DMS79 treated with DMSO at 0.1 percent for 48 hours (cell line): ENCODE data around the gene SLC12A7.
"Not testable (repeated sequence)": the region's sequence is repeated elsewhere in the genome, so short reads cannot be mapped to it uniquely, and the experiment has no call there.

ENCODE experiments used
- DNase-seq: peaks from one replicate; lab custom pipeline; 2025; lab: John Stamatoyannopoulos, UW

SLC12A7 gene

DNA sequence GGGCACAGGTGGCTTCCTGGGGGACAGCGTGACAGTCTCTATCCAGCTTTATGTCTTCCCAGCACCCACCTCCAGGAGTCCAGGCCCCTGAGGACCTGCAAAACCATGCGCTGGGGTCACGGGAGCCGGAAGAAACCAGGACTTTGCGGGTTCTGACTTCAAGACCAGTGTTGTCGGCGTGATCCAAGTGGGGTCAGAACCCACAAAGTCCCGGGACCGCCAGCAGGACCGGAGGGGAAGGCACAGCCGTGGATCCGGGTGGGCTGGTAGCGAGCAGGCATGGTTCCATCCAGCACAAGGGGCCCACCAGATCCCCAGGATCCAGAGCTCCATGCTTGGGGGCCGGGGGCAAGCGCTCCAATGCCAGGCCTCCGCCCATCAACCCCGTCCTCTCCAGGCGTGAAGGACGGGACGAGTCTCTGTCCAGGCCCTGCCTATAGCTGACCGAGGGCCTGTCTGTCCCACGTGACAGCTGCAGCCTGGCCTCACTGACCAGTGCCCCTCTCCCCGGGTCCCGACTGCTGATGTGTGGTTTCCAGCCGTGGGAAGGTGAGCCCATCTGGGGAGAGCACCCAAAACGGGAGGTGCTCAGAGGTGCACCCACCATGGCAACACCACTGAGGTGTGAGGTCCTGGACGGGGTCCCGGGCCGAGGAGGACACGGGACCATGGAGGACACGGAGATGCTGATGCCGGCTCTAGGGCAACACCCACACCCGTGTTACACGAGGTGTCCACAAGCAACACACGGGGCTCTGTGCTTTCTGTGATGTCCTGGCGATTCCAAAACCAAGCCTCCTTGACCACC lies 48.9 kb downstream of the SLC12A7 start:
- no peak for DNase-seq

DNA sequence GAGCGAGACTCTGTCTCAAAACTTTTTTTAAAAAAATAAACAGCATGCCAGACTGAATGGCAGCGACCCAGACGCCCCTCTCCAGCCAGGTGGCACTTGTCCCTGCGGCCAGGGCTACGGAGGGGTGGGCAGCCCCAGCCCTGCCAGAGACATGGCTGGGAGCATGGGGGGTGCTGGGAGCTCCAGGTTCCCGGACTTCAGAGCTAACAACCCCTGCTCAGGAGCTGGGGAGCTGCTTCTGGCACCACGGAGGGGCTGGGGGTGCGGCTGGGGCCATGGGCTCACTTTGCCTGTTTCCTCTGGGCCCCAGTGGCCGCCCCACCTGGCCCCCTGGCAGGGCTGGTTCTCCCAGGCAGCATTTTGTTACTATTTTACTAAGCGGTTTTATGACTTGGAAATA lies 49.9 kb downstream of the SLC12A7 start:
- no peak for DNase-seq

DNA sequence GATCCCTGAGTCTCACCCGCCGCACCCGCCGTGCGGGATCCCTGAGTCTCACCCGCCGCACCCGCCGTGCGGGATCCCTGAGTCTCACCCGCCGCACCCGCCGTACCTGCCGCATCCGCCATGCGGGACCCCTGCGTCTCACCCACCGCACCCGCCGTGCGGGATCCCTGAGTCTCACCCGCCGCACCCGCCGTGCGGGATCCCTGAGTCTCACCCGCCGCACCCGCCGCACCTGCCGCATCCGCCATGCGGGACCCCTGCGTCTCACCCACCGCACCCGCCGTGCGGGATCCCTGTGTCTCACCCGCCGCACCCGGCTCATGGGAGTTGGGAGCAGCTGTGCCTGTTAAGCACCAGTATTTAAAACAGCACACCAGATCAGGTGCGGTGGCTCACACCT lies 50.6 kb downstream of the SLC12A7 start:
- not testable (repeated sequence) for DNase-seq

DNA sequence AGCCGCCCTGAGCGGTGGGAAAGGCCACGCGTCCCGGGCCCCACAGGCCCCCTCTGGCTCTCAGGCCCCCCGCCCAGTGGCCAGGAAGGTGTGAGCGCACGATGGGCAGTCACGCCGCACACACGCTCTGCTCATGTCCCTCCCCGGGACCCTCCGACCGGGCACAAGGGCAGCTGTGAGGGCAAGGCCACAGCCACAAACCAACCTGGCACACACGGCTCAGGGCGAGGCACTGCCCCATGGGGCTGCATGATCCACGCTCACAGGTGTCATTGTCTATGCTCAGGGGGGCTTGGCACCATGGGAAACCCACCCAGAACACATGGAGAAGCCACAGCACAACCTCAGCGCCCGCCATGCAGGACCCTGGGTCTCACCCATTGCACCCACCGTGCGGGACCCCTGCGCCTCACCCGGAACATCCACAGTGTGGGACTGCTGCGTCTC lies 51.3 kb downstream of the SLC12A7 start:
- DNase-seq: no peak

DNA sequence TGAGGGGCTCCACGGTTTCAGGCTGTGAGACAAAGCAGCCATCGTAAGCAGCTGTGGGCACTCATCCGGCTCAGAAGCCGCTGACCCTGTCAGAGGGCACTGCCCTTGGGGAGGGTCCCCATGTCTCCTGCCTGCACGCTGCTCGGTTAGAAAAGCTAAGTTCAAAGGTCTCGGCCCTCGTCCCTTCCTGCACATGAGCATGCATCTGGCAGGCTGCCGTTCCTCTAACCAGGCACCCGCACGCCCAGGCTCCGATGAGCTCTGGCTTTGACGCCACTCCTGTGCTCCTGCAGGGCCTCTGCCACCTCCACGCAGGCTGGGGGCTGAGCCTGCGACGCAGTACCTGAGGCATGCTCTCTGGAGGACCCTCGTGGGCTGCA lies 52.0 kb downstream of the SLC12A7 start:
- no peak for DNase-seq

DNA sequence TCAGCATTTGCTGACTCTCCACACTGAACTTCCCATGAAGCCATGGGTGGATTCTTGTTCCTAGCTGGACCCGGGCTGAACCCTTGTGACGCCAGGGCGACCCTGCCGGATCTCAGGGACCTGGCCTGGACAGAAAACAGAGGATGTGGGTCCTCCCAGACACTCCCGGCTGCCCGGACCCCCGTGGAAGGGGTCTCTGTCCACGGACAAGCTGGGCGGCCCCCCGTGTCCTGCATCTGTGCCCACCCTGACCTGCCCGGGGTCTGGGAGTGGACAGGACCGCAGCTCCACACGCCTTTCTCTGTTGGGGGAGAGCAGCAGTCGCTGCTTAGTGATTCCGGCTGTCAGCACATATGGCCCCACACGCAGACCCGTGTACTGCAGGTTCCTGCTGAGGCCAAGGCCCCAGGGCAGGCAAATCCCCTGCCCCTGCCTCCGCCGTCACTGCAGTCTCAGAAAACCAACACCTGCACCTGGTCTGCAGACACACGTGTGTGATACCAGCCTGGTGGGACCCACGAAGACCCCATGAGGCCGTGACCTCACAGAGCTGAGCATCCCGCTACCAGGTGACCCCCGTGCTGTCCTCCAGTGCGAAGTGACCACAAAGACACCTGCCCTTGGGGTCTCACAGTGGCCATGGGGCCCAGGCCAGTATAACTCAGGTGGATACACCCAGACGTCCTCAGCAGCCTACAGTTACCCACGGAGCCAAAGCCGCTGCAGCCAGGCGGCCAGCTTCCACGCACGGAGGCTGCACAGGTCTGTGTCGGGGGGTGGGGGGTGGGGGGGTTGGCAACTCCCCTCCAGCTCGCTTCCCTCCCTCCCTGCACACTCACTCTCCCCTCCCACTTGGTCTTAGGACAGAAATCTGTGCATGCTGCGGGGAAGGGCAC lies 52.6 kb downstream of the SLC12A7 start:
- DNase-seq: no peak

DNA sequence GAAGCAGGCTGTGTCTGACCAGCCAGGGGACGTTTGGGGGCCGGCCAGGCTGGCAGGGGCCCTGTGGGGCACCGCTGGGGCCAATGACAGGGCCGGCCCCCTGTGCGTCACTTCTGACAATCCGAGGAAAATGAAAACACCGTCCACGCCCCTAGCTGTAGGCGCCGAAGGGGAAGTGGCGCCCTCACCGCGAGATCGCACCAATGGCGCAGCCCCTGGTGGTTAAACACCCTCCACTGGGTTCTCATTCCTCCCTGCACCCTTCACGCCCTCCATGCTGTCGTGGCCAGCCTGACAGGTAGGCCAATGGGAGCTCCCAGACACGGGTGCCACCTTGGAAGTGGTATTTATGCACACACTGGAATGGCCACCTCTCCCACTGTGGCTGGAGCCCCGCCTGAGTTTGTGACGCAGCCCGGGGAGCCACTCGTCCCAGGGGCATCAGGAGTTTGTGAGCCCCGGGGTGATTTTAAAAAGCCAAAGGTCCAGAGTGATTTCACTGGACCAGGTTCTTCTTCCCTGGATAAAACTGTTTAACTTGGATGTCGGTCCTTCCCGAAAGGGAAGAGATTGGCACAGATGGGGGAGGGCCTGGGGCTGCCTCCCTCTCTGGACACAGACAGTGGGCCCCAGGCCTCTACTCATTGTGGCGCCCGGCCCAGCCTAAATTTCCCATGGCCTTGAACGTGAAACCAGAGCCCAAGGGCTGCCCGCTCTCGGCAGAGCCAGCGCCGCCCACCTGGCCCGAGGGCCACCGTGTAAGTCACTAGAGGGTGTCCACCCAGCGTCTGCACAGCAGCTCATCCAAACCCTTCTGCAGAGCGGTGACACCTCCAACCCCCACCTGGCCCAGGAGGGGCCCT lies 53.5 kb downstream of the SLC12A7 start:
- no peak for DNase-seq

DNA sequence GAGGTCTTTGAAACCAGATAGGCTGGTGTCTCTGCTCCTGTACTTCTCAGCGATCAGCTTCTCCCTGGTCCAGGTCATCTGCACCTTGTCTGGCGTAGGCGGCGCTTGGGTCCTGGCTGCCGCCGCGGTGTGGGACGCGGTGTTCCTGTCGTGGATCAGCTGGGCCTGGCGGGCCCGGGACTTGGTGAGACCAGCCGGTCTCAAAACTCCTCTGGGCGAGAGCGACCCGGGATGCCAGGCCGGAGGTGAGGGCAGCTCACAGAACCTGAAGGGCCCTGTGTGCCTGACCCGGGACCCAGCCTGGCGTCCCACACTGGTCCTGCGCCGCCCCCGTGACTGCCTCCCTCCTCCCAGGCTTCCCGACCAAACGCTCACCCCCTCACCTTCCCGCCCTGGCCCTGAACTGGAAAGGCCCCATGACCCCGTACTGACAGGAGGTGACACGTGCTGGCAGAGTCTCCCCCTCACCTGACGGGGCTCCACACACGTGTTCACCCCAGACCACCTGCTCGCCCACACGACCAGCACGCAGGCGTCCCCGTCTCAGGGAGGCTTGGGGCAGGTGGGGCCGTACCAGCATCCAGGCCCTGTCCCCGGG lies 54.3 kb downstream of the SLC12A7 start:
- no peak for DNase-seq

DNA sequence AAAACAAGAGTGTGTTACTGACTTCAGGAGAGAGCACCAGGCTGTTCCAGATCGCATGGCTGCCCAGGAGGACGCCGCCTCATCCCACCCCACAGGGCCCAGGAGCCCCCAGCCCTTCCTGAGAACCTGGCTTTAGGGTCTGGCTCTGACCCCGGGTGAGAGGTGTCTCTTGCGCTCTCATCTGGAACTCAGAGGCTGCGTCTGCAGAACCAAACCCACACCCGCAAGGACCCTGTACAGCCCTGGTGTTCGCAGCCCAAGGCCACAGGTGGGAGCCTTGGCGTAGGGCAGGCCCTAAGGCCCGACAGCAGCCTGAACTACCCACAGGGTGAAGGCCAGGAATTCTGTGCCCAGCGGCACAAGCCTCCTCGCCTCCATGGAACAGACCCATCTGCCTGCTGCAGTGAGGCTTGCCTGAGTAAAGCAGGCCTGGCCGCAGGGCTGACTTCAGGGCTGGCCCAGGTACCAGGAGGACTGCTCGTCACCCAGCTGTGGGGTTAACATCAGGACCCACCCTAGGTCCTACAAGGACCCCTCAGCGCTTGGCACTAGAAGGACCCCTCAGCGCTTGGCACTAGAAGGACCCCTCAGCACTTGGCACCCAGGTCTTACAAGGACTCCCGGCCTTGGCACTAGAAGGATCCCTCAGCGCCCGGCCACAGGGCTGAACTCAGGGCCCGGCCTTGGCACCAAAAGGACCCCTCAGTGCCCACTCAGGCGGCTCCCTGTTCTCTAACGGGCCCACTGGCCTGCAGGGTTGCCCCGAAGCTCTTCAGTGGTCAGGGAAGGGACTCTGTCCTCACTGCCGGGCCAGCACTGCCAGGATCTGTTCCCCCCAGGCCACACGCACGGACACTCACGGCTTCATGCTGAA lies 55.0 kb downstream of the SLC12A7 start:
- DNase-seq: no peak

DNA sequence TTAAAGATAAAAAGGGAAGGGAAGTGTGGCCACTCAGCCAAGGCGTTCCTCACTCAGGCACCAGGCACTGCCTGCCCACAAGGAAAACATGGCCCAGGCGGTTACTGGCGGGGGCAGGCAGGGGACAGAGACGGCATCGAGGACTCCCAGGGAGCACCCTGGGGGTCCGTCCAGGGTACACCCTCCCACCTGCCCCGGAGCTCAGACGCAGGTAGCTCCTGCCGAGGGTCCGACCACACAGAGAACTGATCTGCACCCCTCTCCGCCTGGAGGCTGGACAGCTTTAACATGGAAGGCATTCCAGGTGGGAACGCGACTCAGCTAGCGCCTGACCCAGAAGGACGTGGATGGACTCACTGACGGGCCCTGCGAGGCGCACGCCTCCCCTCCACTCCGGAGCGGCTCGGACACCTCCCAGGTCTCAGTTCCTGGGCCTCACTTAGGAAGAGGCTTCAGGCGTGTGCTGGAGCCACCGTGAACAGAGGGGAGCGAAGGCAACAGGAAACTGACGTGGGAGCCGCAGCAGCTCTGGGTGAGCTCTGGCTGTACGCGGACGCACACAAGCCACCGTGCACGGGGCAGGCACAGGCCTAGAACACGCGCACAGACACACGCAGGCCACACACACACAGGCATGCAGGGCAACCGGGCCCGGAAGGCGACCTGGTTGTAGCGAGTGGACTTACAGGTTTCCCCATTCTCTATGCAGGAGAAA lies 55.8 kb downstream of the SLC12A7 start:
- DNase-seq: no peak

DNA sequence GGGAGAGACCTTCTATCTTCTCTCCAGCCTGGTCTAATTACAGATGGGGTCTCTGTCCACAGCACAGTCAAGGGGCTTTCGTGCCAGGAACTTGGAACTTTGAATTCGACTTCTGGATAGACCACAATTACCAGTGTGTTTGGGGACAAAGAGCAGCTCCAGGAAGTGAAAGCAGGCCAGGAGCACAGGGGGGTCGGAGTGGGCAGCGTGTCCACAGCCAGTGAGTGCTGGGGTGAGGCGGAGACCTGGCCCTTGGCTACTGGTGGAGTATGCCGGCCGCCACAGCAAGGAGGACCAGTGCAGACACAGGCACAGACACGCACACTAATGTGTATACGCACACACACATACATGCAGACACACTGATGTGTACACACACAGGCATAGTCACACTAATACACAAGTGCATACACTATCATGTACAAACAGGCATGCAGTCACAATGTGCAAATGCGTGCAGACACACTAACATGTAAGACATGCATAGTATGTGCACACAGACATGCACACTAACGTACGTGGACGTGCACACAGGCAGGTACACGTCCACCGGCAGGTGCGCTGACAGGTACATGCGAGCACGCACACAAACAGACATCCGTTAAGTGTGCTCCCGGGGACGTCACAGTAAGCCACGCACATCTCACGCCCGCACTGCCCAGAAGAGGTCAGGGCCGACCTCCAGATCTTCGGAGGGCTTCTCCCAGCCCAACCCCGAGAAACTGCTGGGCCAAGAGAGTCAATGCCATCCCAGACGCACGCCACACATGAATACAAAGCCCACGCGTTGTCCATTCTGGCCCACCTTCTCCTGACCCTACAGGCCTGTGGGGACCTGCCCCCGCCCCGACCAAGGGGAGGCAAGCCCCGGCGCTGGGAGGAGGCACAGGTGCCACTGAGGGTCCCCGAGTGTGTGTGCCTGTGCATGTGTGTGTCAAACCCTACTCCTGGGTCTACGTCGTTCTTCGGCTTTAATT lies 56.8 kb downstream of the SLC12A7 start:
- no peak for DNase-seq

DNA sequence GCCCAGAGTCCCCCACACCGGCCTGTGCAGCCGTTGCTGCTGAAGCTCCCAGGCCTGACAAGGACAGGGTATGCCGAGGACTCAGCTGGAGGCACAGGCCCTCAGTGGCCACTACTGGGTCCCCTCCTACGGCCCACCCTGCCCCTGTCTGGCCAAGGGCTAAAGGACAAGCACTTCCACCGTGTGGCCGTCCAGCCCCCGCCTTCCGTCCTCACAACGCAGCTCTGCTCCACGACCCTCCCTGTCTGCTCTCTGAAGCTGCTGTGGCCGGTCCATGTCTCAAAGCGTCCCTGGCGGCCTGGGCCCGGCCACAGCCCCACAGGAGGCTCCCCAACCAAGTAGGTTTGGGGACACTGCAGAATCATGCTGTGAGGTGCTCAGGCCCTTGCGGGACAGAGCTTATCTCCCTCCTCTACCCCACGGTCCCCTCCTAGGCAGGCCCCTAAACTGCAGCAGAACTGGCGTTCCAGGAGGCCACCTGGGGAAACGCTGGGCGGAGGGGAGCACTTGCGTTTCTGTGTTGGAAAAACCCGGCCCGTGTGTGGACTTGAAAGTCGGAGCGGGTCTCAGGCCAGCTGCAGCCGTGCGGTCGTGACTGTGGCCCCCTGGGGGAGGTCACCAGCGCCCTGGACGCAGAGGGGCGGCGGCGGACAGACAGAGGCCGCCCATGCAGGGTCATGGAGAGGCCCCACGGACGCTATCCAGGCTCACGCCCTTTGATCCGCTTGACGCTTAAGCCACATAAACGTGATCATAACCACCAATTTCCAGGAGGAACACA lies 57.7 kb downstream of the SLC12A7 start:
- DNase-seq: no peak

DNA sequence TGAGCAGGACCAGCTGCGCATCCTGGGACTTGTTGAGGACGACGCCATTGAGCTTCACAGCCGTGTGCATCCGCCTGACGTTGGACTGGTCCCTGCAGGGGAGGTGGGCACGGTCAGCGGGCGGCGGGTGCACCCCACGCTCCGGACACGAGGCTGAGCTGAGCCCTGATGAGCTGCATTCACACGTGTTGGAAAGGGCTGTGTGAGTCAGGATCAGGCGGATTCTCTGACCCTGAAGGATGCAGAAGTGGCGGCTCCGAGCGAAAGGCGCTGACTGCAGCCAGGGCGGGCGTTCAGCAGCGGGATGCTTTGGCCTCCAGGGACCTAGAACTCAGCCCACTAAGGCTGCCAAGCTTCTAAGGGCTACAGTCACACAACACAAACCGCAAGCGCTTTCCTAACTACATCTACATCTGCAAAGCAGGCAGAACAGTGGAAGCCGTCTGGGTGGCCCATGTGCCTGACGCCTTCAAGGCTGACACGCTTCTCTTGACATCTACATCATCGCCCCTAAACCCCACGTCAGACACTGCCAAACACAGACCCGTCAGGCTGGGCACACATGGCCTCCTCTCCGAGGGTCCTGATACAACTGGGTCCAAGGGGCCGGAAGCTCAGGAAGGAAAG lies 58.4 kb downstream of the SLC12A7 start:
- DNase-seq: no peak

DNA sequence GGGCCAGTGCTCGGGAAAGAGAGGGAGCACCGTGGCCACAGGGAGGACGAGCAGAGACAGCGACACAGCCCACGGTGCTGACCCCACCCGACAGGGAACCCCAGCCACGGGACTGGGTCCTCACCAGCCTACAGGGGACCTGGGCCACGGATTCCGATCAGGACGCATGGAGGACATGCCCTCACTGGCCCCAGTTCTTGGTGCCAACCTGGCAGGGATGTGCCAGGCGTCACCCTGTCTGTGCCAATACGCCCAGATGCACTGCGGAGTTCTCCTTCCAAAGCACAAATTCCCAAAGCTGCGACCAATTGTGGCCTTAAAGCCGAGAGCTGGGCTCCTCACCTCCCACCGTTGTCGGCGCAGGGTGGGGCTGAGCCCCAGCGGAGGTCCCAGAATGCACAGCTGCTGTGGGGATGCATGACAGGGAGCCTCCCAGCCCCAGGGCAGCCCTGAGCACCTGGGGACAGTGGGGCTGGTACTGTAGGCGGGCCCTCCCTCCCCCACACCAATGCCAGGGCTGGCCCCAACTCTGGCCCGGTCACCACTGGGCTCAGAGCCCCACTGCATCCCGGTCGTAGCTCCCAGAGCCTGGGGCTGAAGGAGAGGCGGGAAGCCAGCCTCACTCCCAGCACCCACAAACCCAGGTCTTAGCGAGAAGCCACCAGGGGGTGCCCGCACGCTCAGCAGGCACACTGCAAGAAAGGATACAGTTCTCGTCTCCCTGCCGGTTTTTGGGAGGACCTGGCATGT lies 59.0 kb downstream of the SLC12A7 start:
- DNase-seq: no peak

DNA sequence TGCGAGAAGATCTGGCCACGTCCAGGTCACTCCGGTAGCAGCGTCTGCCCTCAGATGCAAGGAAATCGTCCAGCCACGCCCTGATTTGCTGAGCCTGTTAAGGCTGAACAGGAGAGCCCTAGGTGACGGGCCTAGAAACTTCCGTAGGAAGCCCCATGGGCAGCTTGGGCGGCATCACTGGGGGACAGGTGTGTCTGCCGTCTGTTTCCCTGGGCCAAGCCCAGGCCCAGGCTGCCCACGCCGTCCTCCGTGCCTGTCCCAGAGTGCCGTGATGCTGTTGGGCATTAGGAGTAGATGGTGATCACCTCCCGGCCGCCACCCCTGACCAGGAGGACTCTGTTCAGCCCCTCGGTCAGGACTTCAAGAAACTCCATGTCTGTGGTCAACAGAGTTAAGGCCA lies 59.8 kb downstream of the SLC12A7 start:
- no peak for DNase-seq

DNA sequence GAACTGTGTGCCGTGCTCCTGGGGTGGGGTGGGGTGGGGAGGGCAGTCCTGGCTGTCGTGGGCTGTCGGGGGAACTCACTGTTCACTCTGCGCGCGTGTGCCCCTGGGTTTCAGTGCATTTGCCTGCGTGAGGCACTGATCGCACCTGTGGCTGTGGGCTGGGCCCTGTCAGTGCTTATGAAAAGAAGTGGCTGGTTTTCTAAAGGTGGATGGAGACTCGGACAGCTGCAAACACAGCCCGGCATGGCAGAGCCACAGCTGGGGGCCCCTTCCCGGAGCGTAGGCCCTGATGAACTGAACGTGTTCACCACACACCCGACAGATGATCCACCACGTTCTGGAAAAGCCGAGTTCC lies 60.5 kb downstream of the SLC12A7 start:
- DNase-seq: no peak
